Measurements from ENCODE around the gene RNF126. TPM values are rescaled to one million over a fixed set of nuclear protein-coding genes. Genes with fewer than 3 reads are reported as not detected.
A peak's percentile ranks its signal among the peaks of the same experiment; 100 is the strongest.

The RNF126 gene
- total RNA-seq, 4 donors from 2014 or later = 72.3 to 148 (median 129) TPM

DNA sequence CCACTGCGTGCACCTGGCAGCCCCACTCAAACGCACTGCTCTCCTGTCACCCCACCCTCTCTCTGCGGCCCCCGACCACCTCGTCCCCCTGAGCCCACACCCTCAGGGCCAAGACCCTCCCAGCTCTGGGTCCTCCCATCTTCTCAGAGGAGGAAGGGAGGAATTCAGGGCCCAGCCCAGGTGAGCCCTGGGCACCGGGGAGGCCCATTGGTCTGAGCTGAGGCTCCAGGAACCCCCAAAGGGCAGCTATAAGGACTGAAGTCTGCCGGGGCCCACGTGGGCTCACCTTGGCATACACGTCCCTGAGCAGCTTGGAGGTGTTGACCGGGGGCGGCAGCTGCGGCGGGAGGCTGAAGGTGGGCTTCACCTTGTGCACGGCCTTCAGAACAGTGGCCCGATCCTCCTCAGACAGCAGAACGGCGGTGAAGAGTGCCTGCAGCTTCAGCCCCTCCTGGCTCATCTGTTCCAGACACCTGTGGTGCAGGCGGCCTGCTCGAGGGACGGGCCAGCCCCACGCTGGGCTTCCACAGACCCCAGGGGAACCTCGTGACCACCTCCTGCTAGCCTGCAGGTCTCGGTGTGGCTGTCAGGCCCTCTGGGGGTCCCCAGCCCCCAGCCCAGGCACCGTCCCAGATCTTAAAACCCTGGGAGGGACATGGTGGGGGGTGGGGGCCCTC, 38.4 kb downstream of the RNF126 start:
- Histone ChIP-seq H3K4me3 (no peak overlapping the region), H3K27ac (peak overlapping the region; percentile 0 to 68 (median 58)), H3K4me1 (no peaks in the 10 kb centered on the region), H3K36me3 (peaks cover 0 to 68% of the 10 kb centered on the region in 2 donors), H3K9me3 (no peaks in the 10 kb centered on the region), H3K27me3 (no peaks in the 10 kb centered on the region)
- intact Hi-C loops (cut with DNase I; ENCODE audit: low total_unique reads) (no loop called here), in situ Hi-C loops (cut with MboI; ENCODE audit: low sequenced_read_pairs in 4 of 4) (no loop called here)
- no peak for TF ChIP-seq CTCF (IDR thresholded peaks at IDR 0.05 in 4 of 5, conservative IDR thresholded peaks at IDR 0.05 in 1 of 5)
- no peak for TF ChIP-seq POLR2A (IDR thresholded peaks at IDR 0.05)
- DNase-seq (no peak), ATAC-seq (no peak)

DNA sequence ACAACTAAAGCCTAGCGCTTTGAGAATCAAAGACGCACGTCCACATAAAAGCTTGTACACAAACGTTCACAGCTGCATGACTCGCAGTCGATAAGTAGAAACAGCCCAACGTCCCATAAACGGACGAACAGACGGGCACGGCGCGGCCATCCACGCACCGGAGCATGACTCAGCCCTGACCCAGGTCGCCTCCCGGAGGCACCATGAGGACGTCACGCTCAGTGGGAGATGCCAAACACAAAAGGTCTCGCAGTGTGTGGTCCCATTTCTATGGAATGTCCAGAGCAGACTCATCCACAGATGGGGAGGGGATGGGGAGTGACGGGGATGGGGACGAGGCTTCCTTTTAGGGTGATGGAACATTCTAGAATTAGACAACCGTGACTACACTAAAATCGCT, 39.0 kb downstream of the RNF126 start:
- Histone ChIP-seq H3K27me3 (no peaks in the 10 kb centered on the region), H3K4me3 (no peak overlapping the region), H3K9me3 (no peaks in the 10 kb centered on the region), H3K4me1 (no peaks in the 10 kb centered on the region), H3K36me3 (peaks cover 0 to 69% of the 10 kb centered on the region in 2 donors), H3K27ac (peak overlapping the region in 3 of 4 donors; percentile 56 to 68 (median 59))
- no peak for DNase-seq
- intact Hi-C loops (cut with DNase I; ENCODE audit: low total_unique reads) (no loop called here), in situ Hi-C loops (cut with MboI; ENCODE audit: low sequenced_read_pairs in 4 of 4) (no loop called here)
- peak; percentile 36 to 56 for ATAC-seq
- no peak for TF ChIP-seq POLR2A (IDR thresholded peaks at IDR 0.05)
- no peak for TF ChIP-seq CTCF (IDR thresholded peaks at IDR 0.05 in 4 of 5, conservative IDR thresholded peaks at IDR 0.05 in 1 of 5)

GRCh38 chr19:623175-623916, 39.7 kb downstream of the RNF126 start:
- in situ Hi-C loops (cut with MboI; ENCODE audit: low sequenced_read_pairs in 4 of 4) = no loop called here
- intact Hi-C loops (cut with DNase I; ENCODE audit: low total_unique reads) = no loop called here
- Histone ChIP-seq H3K36me3 (peaks cover 0 to 69% of the 10 kb centered on the region in 2 donors), H3K4me1 (no peaks in the 10 kb centered on the region), H3K4me3 (no peak overlapping the region), H3K9me3 (no peaks in the 10 kb centered on the region), H3K27ac (peak overlapping the region; percentile 24 to 55 (median 32)), H3K27me3 (no peaks in the 10 kb centered on the region)
- TF ChIP-seq POLR2A (IDR thresholded peaks at IDR 0.05) (no peak), CTCF (IDR thresholded peaks at IDR 0.05 in 4 of 5, conservative IDR thresholded peaks at IDR 0.05 in 1 of 5) (no peak)
- ATAC-seq = no peak
- DNase-seq = no peak

GRCh38 chr19:622666-623065, 40.3 kb downstream of the RNF126 start:
- Histone ChIP-seq H3K9me3 (no peaks in the 10 kb centered on the region), H3K4me3 (no peak overlapping the region), H3K27me3 (no peaks in the 10 kb centered on the region), H3K27ac (peak overlapping the region in 1 of 4 donors; percentile 24), H3K36me3 (peaks cover 0 to 69% of the 10 kb centered on the region in 2 donors), H3K4me1 (no peaks in the 10 kb centered on the region)
- DNase-seq (no peak), ATAC-seq (no peak)
- no peak for TF ChIP-seq CTCF (IDR thresholded peaks at IDR 0.05 in 4 of 5, conservative IDR thresholded peaks at IDR 0.05 in 1 of 5)
- no peak for TF ChIP-seq POLR2A (IDR thresholded peaks at IDR 0.05)
- intact Hi-C loops (cut with DNase I; ENCODE audit: low total_unique reads) = no loop called here
- in situ Hi-C loops (cut with MboI; ENCODE audit: low sequenced_read_pairs in 4 of 4) = no loop called here
